Transverse colon (tissue), 4 donors: ENCODE results near the gene C16orf96.

Experiments
- CTCF ChIP-seq, 5 experiments: fragments of 200-600 bp in 3 of 5; fragments of 450-650 bp in 2 of 5; sonication (generic) in 3 of 5; IDR thresholded peaks; 1 replicate in 2 of 5; 2 replicates in 3 of 5; pipeline ENCODE4 v1.5.1; 2016 to 2017; ENCODE audit warnings: antibody characterized with exemption in 5 of 5, inconsistent platforms in 3 of 5, mild to moderate bottlenecking in 2 of 5, moderate library complexity in 1 of 5
- POLR2AphosphoS5 ChIP-seq, 3 donors: sonication (generic); formaldehyde crosslinking; IDR thresholded peaks; one replicate each; pipeline ENCODE4 v1.6.1; 2016; ENCODE audit warnings: antibody characterized with exemption in 3 of 3

- TF ChIP-seq POLR2AphosphoS5 (IDR thresholded peaks at IDR 0.05): no peak
- TF ChIP-seq CTCF (IDR thresholded peaks at IDR 0.05): no peak
Measured at GRCh38 chr16:4574919-4575705, 19.0 kb downstream of the C16orf96 start.
